OCI-LY1 (cell line): ENCODE data around the gene AHDC1.

ENCODE experiments used
- EZH2 ChIP-seq: fragments of 200-600 bp; sonication (generic), shearing (Covaris generic); IDR thresholded peaks from 2 replicates; pipeline ENCODE4 v1.8.0; 2017; ENCODE audit warnings: borderline replicate concordance, mixed run types, mild to moderate bottlenecking, antibody characterized with exemption, low read length, moderate library complexity, mixed read lengths
- TF ChIP-seq, protein P1 (sequence below): fragments of 200-600 bp; sonication (generic), shearing (Covaris generic); IDR thresholded peaks from 2 replicates; pipeline ENCODE4 v1.5.1; 2017; ENCODE audit warnings: mild to moderate bottlenecking, antibody characterized with exemption, low read length, moderate library complexity, mixed read lengths

- TF ChIP-seq, protein P1, sequence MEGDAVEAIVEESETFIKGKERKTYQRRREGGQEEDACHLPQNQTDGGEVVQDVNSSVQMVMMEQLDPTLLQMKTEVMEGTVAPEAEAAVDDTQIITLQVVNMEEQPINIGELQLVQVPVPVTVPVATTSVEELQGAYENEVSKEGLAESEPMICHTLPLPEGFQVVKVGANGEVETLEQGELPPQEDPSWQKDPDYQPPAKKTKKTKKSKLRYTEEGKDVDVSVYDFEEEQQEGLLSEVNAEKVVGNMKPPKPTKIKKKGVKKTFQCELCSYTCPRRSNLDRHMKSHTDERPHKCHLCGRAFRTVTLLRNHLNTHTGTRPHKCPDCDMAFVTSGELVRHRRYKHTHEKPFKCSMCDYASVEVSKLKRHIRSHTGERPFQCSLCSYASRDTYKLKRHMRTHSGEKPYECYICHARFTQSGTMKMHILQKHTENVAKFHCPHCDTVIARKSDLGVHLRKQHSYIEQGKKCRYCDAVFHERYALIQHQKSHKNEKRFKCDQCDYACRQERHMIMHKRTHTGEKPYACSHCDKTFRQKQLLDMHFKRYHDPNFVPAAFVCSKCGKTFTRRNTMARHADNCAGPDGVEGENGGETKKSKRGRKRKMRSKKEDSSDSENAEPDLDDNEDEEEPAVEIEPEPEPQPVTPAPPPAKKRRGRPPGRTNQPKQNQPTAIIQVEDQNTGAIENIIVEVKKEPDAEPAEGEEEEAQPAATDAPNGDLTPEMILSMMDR: no peak
- TF ChIP-seq EZH2: no peak
Observed at GRCh38 chr1:27590917-27591508, 12.9 kb downstream of the AHDC1 start.
